Endothelial cell of umbilical vein (primary cell): ENCODE data around the gene ZNF583. TPM values are rescaled to one million over a fixed set of nuclear protein-coding genes. Genes with fewer than 3 reads are reported as not detected.

Experiments
- BruUV-seq: library from RNA; stranded (reverse); fragments of 400-500 nt; replicated peaks from 2 replicates; lab custom pipeline; 2021; lab: Mats Ljungman, UMichigan
- CTCF ChIA-PET: fragments of 300-600, 350-600 bp; sonication (Branson Sonifier 250); formaldehyde crosslinking; loops from one replicate; lab custom pipeline; 2021; ENCODE audit warnings: antibody characterized with exemption, inconsistent platforms; lab: Charles Lee
- POLR2A ChIA-PET: fragments of 300-600, 350-600 bp; sonication (Branson Sonifier 250); formaldehyde crosslinking; loops from one replicate; lab custom pipeline; 2021; ENCODE audit warnings: antibody characterized with exemption, inconsistent platforms; lab: Charles Lee
- DNase-seq: peaks from one replicate; pipeline ENCODE4 v3.0.0-alpha.2; 2011; ENCODE audit warnings: low read depth, low spot score
- FAIRE-seq: peaks from 2 replicates; lab custom pipeline; 2011; peaks lifted over from hg19 to GRCh38; lab: Jason Lieb, UNC
- H2AFZ ChIP-seq: 2 replicates; pipeline ENCODE4 v1.6.0; 2012; ENCODE audit warnings: low read depth, low read length, control low read depth, inconsistent platforms
- H3K27ac ChIP-seq: 2 replicates; pipeline ENCODE4 v1.5.1; 2011; ENCODE audit warnings: low read depth, mild to moderate bottlenecking, control low read depth, low read length, moderate library complexity; ENCODE audit not compliant: insufficient read depth
- H3K27me3 ChIP-seq, 2 experiments: 2 replicates each; pipeline versions ENCODE4 v1.6.0 to v1.6.1; 2011; ENCODE audit warnings: low read length in 2 of 2, mixed read lengths in 1 of 2; ENCODE audit not compliant: control insufficient read depth in 2 of 2, insufficient read depth in 2 of 2
- H3K36me3 ChIP-seq, 2 experiments: 2 replicates in 1 of 2; 3 replicates in 1 of 2; pipeline ENCODE4 v1.5.1; 2011; ENCODE audit warnings: low read length in 2 of 2, mild to moderate bottlenecking in 1 of 2, moderate library complexity in 1 of 2; ENCODE audit not compliant: control insufficient read depth in 2 of 2, insufficient read depth in 2 of 2; ENCODE audit errors: extremely low read depth in 1 of 2
- H3K4me1 ChIP-seq: 3 replicates; pipeline ENCODE4 v1.5.1; 2011; ENCODE audit warnings: mild to moderate bottlenecking, low read length; ENCODE audit not compliant: control insufficient read depth, insufficient read depth; ENCODE audit errors: extremely low read depth
- H3K4me2 ChIP-seq: 2 replicates; pipeline ENCODE4 v1.6.1; 2011; ENCODE audit warnings: low read length, control low read depth, mixed read lengths; ENCODE audit not compliant: insufficient read depth
- H3K4me3 ChIP-seq, 3 experiments: fragments of 200-600 bp in 1 of 3; sonication (generic), shearing (Covaris generic) in 1 of 3; replicated peaks in 1 of 3; 2 replicates each; pipeline ENCODE4 v1.5.1; 2011 to 2016; ENCODE audit warnings: control low read depth in 3 of 3, low read length in 3 of 3, mild to moderate bottlenecking in 2 of 3, inconsistent platforms in 1 of 3, low read depth in 1 of 3, moderate library complexity in 1 of 3; ENCODE audit not compliant: insufficient read depth in 1 of 3
- H3K79me2 ChIP-seq: 2 replicates; pipeline ENCODE4 v1.6.0; 2012; ENCODE audit warnings: low read length, inconsistent platforms; ENCODE audit not compliant: control insufficient read depth, insufficient read depth
- H3K9ac ChIP-seq: replicated peaks from 2 replicates; pipeline ENCODE3; 2011; ENCODE audit warnings: low read length, control low read depth; ENCODE audit not compliant: insufficient read depth; ENCODE audit errors: extremely low read depth
- H3K9me1 ChIP-seq: replicated peaks from 3 replicates; pipeline ENCODE4 v1.6.0; 2011; ENCODE audit warnings: mild to moderate bottlenecking, low read length; ENCODE audit not compliant: control insufficient read depth, insufficient read depth; ENCODE audit errors: extremely low read depth
- H3K9me3 ChIP-seq: replicated peaks from 2 replicates; pipeline ENCODE4 v1.5.1; 2012; ENCODE audit warnings: low read length, inconsistent platforms; ENCODE audit not compliant: control insufficient read depth, insufficient read depth
- H4K20me1 ChIP-seq: replicated peaks from 2 replicates; pipeline ENCODE3; 2011; ENCODE audit warnings: mild to moderate bottlenecking, low read length; ENCODE audit not compliant: control insufficient read depth, insufficient read depth; ENCODE audit errors: extremely low read depth
- EZH2 ChIP-seq: IDR thresholded peaks from 2 replicates; pipeline ENCODE4 v1.6.1; 2012; ENCODE audit warnings: borderline replicate concordance, low read depth, mild to moderate bottlenecking, moderate library complexity, low read length, inconsistent platforms; ENCODE audit not compliant: severe bottlenecking
- FOS ChIP-seq: IDR thresholded peaks from 2 replicates; pipeline ENCODE4 v1.6.1; 2011; ENCODE audit warnings: mild to moderate bottlenecking, low read length, moderate library complexity, borderline replicate concordance; ENCODE audit not compliant: insufficient read depth
- GATA2 ChIP-seq: IDR thresholded peaks from 2 replicates; pipeline ENCODE4 v1.7.0; 2011; ENCODE audit warnings: low read depth, mild to moderate bottlenecking, moderate library complexity, mixed read lengths, low read length; ENCODE audit not compliant: insufficient read length, insufficient read depth
- JUN ChIP-seq: IDR thresholded peaks from 2 replicates; pipeline ENCODE4 v1.6.1; 2011; ENCODE audit warnings: borderline replicate concordance, low read depth; ENCODE audit not compliant: insufficient read length, insufficient read depth
- MYC ChIP-seq: IDR thresholded peaks from one replicate; pipeline ENCODE4 v1.6.1; 2011; ENCODE audit warnings: mild to moderate bottlenecking, low read depth, low read length
- POLR2A ChIP-seq: IDR thresholded peaks from 2 replicates; pipeline ENCODE4 v1.6.1; 2012; ENCODE audit warnings: low read depth, mild to moderate bottlenecking, control low read depth, low read length
- POLR2AphosphoS5 ChIP-seq: IDR thresholded peaks from 2 replicates; pipeline ENCODE4 v1.6.1; 2012; ENCODE audit warnings: low read depth, mild to moderate bottlenecking, control low read depth, low read length, moderate library complexity; ENCODE audit not compliant: insufficient read depth
- dilution Hi-C: fragments of 300-500 bp; cut with MboI; formaldehyde crosslinking; loops from one replicate; pipeline ENCODE4 v1.15.0; 2019; ENCODE audit warnings: low sequenced_read_pairs; ENCODE audit not compliant: extremely low pct_ligation_motif_present
- intact Hi-C: fragments of 100-400 bp; cut with micrococcal nuclease; formaldehyde crosslinking; loops from one replicate; pipeline ENCODE4 v1.10.0; 2022
- polyA plus RNA-seq, 4 experiments: library from polyadenylated mRNA; depleted of rRNA in 3 of 4; stranded (reverse) in 3 of 4; unstranded in 1 of 4; fragments of >200 nt; gene quantifications; 2 replicates each; pipeline versions ENCODE4 v1.2.1 to v1.2.3, GENCODE V29; 2011 to 2012; ENCODE audit warnings: missing spikeins in 1 of 4
- total RNA-seq: library from RNA; stranded (reverse); gene quantifications from 2 replicates; pipeline ENCODE4 v1.2.3, GENCODE V29; 2021
- TF ChIP-seq, protein P1 (sequence below), 2 donors: IDR thresholded peaks; 1 replicate in 1 of 2; 2 replicates in 1 of 2; pipeline ENCODE4 v1.5.1; 2011; ENCODE audit warnings: low read length in 2 of 2, mild to moderate bottlenecking in 2 of 2, moderate library complexity in 2 of 2, control low read depth in 1 of 2, inconsistent platforms in 1 of 2, low read depth in 1 of 2; ENCODE audit not compliant: insufficient read depth in 1 of 2; ENCODE audit errors: extremely low read depth in 1 of 2
- TF ChIP-seq, protein P2 (sequence below): IDR thresholded peaks from 2 replicates; pipeline ENCODE4 v1.6.1; 2011; ENCODE audit not compliant: insufficient read depth, insufficient read length

Gene ZNF583
- total and polyA plus RNA-seq, 2 donors (not counting 3 experiments of a cell fraction or from before 2014, with no cell fraction given), result 0.99 to 4.8 TPM

GRCh38 chr19:56404705-56405056, 549 bp downstream of the ZNF583 start:
- peaks cover 8% of the 10 kb centered on the region for H3K4me1 ChIP-seq
- POLR2A ChIA-PET, result no interaction called here
- dilution Hi-C loops, result no loop called here

GRCh38 chr19:56405062-56405461, 930 bp downstream of the ZNF583 start:
- intact Hi-C loops, result loop anchor here (2.0 to 10.0 kb wide), 2 partner anchors 36 to 160 kb away; partner anchors contain the start of gene ZNF470
- DNase-seq (no peak), FAIRE-seq (no peak)
- Histone ChIP-seq H3K27me3 (no peaks in the 10 kb centered on the region), H3K79me2 (no peaks in the 10 kb centered on the region), H3K4me3 (peak overlapping the region in 1 of 3 experiments; percentile 81), H2AFZ (no peak overlapping the region), H4K20me1 (no peaks in the 10 kb centered on the region), H3K4me1 (peaks cover 8% of the 10 kb centered on the region), H3K27ac (no peak overlapping the region), H3K4me2 (peak overlapping the region; percentile 32), H3K9ac (no peak overlapping the region), H3K9me1 (no peaks in the 10 kb centered on the region), H3K36me3 (peaks cover 0 to 13% of the 10 kb centered on the region in 2 experiments), H3K9me3 (no peaks in the 10 kb centered on the region)
- no TSS peak for BruUV-seq
- TF ChIP-seq, protein P1, sequence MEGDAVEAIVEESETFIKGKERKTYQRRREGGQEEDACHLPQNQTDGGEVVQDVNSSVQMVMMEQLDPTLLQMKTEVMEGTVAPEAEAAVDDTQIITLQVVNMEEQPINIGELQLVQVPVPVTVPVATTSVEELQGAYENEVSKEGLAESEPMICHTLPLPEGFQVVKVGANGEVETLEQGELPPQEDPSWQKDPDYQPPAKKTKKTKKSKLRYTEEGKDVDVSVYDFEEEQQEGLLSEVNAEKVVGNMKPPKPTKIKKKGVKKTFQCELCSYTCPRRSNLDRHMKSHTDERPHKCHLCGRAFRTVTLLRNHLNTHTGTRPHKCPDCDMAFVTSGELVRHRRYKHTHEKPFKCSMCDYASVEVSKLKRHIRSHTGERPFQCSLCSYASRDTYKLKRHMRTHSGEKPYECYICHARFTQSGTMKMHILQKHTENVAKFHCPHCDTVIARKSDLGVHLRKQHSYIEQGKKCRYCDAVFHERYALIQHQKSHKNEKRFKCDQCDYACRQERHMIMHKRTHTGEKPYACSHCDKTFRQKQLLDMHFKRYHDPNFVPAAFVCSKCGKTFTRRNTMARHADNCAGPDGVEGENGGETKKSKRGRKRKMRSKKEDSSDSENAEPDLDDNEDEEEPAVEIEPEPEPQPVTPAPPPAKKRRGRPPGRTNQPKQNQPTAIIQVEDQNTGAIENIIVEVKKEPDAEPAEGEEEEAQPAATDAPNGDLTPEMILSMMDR (IDR thresholded peaks at IDR 0.05; ENCODE audit: extremely low read depth in 1 of 2, insufficient read depth in 1 of 2, low read depth in 1 of 2, low read length in 2 of 2), result no peak
- no peak for TF ChIP-seq POLR2AphosphoS5
- TF ChIP-seq JUN, result no peak
- TF ChIP-seq POLR2A, result no peak
- TF ChIP-seq MYC, result no peak
- TF ChIP-seq EZH2, result no peak
- TF ChIP-seq FOS, result no peak
- no peak for TF ChIP-seq GATA2
- TF ChIP-seq, protein P2, sequence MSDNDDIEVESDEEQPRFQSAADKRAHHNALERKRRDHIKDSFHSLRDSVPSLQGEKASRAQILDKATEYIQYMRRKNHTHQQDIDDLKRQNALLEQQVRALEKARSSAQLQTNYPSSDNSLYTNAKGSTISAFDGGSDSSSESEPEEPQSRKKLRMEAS, result no peak
- CTCF ChIA-PET, result no interaction called here
- dilution Hi-C loops, result no loop called here
- POLR2A ChIA-PET, result no interaction called here

More at GRCh38 chr19:56404705-56405056, 549 bp downstream of the ZNF583 start:
- H3K9me3 ChIP-seq, result no peaks in the 10 kb centered on the region
- peak overlapping the region; percentile 32 for H3K4me2 ChIP-seq
- no peak for DNase-seq
- peak overlapping the region in 2 of 3 experiments; percentile 53 to 81 for H3K4me3 ChIP-seq
- TSS peak; percentile 32 for BruUV-seq
- no peaks in the 10 kb centered on the region for H3K79me2 ChIP-seq
- CTCF ChIA-PET, result no interaction called here
- TF ChIP-seq GATA2, result no peak
- TF ChIP-seq, protein P1 (IDR thresholded peaks at IDR 0.05; ENCODE audit: extremely low read depth in 1 of 2, insufficient read depth in 1 of 2, low read depth in 1 of 2, low read length in 2 of 2), result no peak
- TF ChIP-seq MYC, result no peak
- no peak for TF ChIP-seq FOS
- TF ChIP-seq JUN, result no peak
- FAIRE-seq, result no peak
- H3K36me3 ChIP-seq, result peaks cover 0 to 13% of the 10 kb centered on the region in 2 experiments
- H3K27me3 ChIP-seq, result no peaks in the 10 kb centered on the region
- no peak overlapping the region for H3K27ac ChIP-seq
- peak overlapping the region; percentile 72 for H2AFZ ChIP-seq
- H3K9ac ChIP-seq, result no peak overlapping the region
- intact Hi-C loops, result loop anchor here (1.0 to 10.0 kb wide), 4 partner anchors 11 to 160 kb away; partner anchors contain the start of genes ZNF470, ZNF471 and ZNF582
- no peaks in the 10 kb centered on the region for H4K20me1 ChIP-seq
- no peaks in the 10 kb centered on the region for H3K9me1 ChIP-seq
